Activated naive CD4-positive, alpha-beta T cell treated with anti-CD3 and anti-CD28 coated beads, Interleukin-2, amount 50 U/mL, for 24 hours (primary cell): ENCODE measurements around the gene ADAMTS17.
A peak's percentile ranks its signal among the peaks of the same experiment; 100 is the strongest.

ENCODE experiments used
- H3K27ac Mint-ChIP-seq: one replicate; pipeline ENCODE4 v1.8.0; 2021; ENCODE audit warnings: mild to moderate bottlenecking, mixed read lengths
- H3K27me3 Mint-ChIP-seq: one replicate; pipeline ENCODE4 v1.8.0; 2021; ENCODE audit warnings: mixed read lengths
- H3K36me3 Mint-ChIP-seq: one replicate; pipeline ENCODE4 v1.8.0; 2021; ENCODE audit warnings: mixed read lengths
- H3K4me1 Mint-ChIP-seq: one replicate; pipeline ENCODE4 v1.8.0; 2021; ENCODE audit warnings: mixed read lengths
- H3K4me3 Mint-ChIP-seq: one replicate; pipeline ENCODE4 v1.8.0; 2021; ENCODE audit warnings: mild to moderate bottlenecking, mixed read lengths
- H3K9me3 Mint-ChIP-seq: one replicate; pipeline ENCODE4 v1.8.0; 2021; ENCODE audit warnings: mixed read lengths

ADAMTS17 gene

GRCh38 chr15:100334015-100334414, 7.8 kb downstream of the ADAMTS17 start:
- Mint-ChIP-seq H3K9me3 (no peaks in the 10 kb centered on the region), H3K36me3 (no peaks in the 10 kb centered on the region), H3K4me3 (peak overlapping the region; percentile 3), H3K27me3 (no peaks in the 10 kb centered on the region), H3K27ac (no peak overlapping the region), H3K4me1 (peaks cover 81% of the 10 kb centered on the region)

GRCh38 chr15:100333236-100333635, 8.5 kb downstream of the ADAMTS17 start:
- H3K27ac Mint-ChIP-seq: peak overlapping the region; percentile 62
- H3K4me1 Mint-ChIP-seq: peaks cover 82% of the 10 kb centered on the region
- H3K4me3 Mint-ChIP-seq: no peak overlapping the region
- H3K27me3 Mint-ChIP-seq: no peaks in the 10 kb centered on the region
- H3K9me3 Mint-ChIP-seq: no peaks in the 10 kb centered on the region
- peaks cover 2% of the 10 kb centered on the region for H3K36me3 Mint-ChIP-seq

GRCh38 chr15:100332721-100333120, 9.1 kb downstream of the ADAMTS17 start:
- Mint-ChIP-seq H3K27ac (no peak overlapping the region), H3K4me1 (peaks cover 82% of the 10 kb centered on the region), H3K27me3 (no peaks in the 10 kb centered on the region), H3K36me3 (peaks cover 2% of the 10 kb centered on the region), H3K9me3 (no peaks in the 10 kb centered on the region), H3K4me3 (no peak overlapping the region)

- Mint-ChIP-seq H3K4me1 (peaks cover 85% of the 10 kb centered on the region), H3K4me3 (no peak overlapping the region), H3K36me3 (peaks cover 2% of the 10 kb centered on the region), H3K27me3 (no peaks in the 10 kb centered on the region), H3K9me3 (no peaks in the 10 kb centered on the region), H3K27ac (peak overlapping the region; percentile 27)
Measured at GRCh38 chr15:100332231-100332630, 9.5 kb downstream of the ADAMTS17 start.

GRCh38 chr15:100330629-100331215, 11.1 kb downstream of the ADAMTS17 start:
- Mint-ChIP-seq H3K4me1 (peaks cover 78% of the 10 kb centered on the region), H3K36me3 (peaks cover 3% of the 10 kb centered on the region), H3K4me3 (peak overlapping the region; percentile 80)

GRCh38 chr15:100330221-100330620, 11.6 kb downstream of the ADAMTS17 start:
- Mint-ChIP-seq H3K27me3 (no peaks in the 10 kb centered on the region), H3K4me1 (peaks cover 73% of the 10 kb centered on the region), H3K9me3 (no peaks in the 10 kb centered on the region), H3K27ac (no peak overlapping the region), H3K36me3 (peaks cover 7% of the 10 kb centered on the region), H3K4me3 (peak overlapping the region; percentile 80)

More at GRCh38 chr15:100330629-100331215, 11.1 kb downstream of the ADAMTS17 start:
- Mint-ChIP-seq H3K9me3 (no peaks in the 10 kb centered on the region), H3K27me3 (no peaks in the 10 kb centered on the region), H3K27ac (peak overlapping the region; percentile 59)

- no peak overlapping the region for H3K27ac Mint-ChIP-seq
Measured at GRCh38 chr15:100328796-100329195, 13.0 kb downstream of the ADAMTS17 start.

GRCh38 chr15:100318880-100319279, 22.9 kb downstream of the ADAMTS17 start:
- Mint-ChIP-seq H3K9me3 (peaks cover 9% of the 10 kb centered on the region), H3K27me3 (no peaks in the 10 kb centered on the region), H3K4me1 (no peaks in the 10 kb centered on the region), H3K27ac (no peak overlapping the region), H3K36me3 (peaks cover 35% of the 10 kb centered on the region), H3K4me3 (no peak overlapping the region)

More at GRCh38 chr15:100328796-100329195, 13.0 kb downstream of the ADAMTS17 start:
- Mint-ChIP-seq H3K27me3 (no peaks in the 10 kb centered on the region), H3K36me3 (peaks cover 7% of the 10 kb centered on the region), H3K9me3 (no peaks in the 10 kb centered on the region), H3K4me3 (no peak overlapping the region), H3K4me1 (peaks cover 59% of the 10 kb centered on the region)

- H3K9me3 Mint-ChIP-seq: no peaks in the 10 kb centered on the region
- no peaks in the 10 kb centered on the region for H3K27me3 Mint-ChIP-seq
- H3K27ac Mint-ChIP-seq: no peak overlapping the region
- no peak overlapping the region for H3K4me3 Mint-ChIP-seq
- peaks cover 31% of the 10 kb centered on the region for H3K36me3 Mint-ChIP-seq
- H3K4me1 Mint-ChIP-seq: no peaks in the 10 kb centered on the region
Measured at GRCh38 chr15:100314809-100315400, 26.9 kb downstream of the ADAMTS17 start.

- peaks cover 20% of the 10 kb centered on the region for H3K36me3 Mint-ChIP-seq
Measured at GRCh38 chr15:100311833-100312476, 29.8 kb downstream of the ADAMTS17 start.

GRCh38 chr15:100311154-100311625, 30.6 kb downstream of the ADAMTS17 start:
- Mint-ChIP-seq H3K4me3 (no peak overlapping the region), H3K36me3 (peaks cover 17% of the 10 kb centered on the region), H3K9me3 (no peaks in the 10 kb centered on the region), H3K27ac (no peak overlapping the region), H3K4me1 (no peaks in the 10 kb centered on the region), H3K27me3 (no peaks in the 10 kb centered on the region)

More at GRCh38 chr15:100311833-100312476, 29.8 kb downstream of the ADAMTS17 start:
- no peak overlapping the region for H3K4me3 Mint-ChIP-seq
- no peaks in the 10 kb centered on the region for H3K27me3 Mint-ChIP-seq
- no peak overlapping the region for H3K27ac Mint-ChIP-seq
- H3K4me1 Mint-ChIP-seq: no peaks in the 10 kb centered on the region
- H3K9me3 Mint-ChIP-seq: no peaks in the 10 kb centered on the region

- Mint-ChIP-seq H3K27ac (no peak overlapping the region), H3K27me3 (no peaks in the 10 kb centered on the region), H3K36me3 (peaks cover 17% of the 10 kb centered on the region), H3K9me3 (no peaks in the 10 kb centered on the region), H3K4me3 (no peak overlapping the region), H3K4me1 (no peaks in the 10 kb centered on the region)
Measured at GRCh38 chr15:100310513-100311153, 31.1 kb downstream of the ADAMTS17 start.

- Mint-ChIP-seq H3K36me3 (peaks cover 17% of the 10 kb centered on the region), H3K27ac (no peak overlapping the region)
Measured at GRCh38 chr15:100310041-100310405, 31.8 kb downstream of the ADAMTS17 start.

GRCh38 chr15:100309109-100310040, 32.4 kb downstream of the ADAMTS17 start:
- peaks cover 14% of the 10 kb centered on the region for H3K36me3 Mint-ChIP-seq
- H3K27me3 Mint-ChIP-seq: no peaks in the 10 kb centered on the region
- no peak overlapping the region for H3K4me3 Mint-ChIP-seq
- H3K4me1 Mint-ChIP-seq: no peaks in the 10 kb centered on the region
- no peaks in the 10 kb centered on the region for H3K9me3 Mint-ChIP-seq
- no peak overlapping the region for H3K27ac Mint-ChIP-seq

More at GRCh38 chr15:100310041-100310405, 31.8 kb downstream of the ADAMTS17 start:
- H3K9me3 Mint-ChIP-seq: no peaks in the 10 kb centered on the region
- H3K4me3 Mint-ChIP-seq: no peak overlapping the region
- no peaks in the 10 kb centered on the region for H3K4me1 Mint-ChIP-seq
- H3K27me3 Mint-ChIP-seq: no peaks in the 10 kb centered on the region

GRCh38 chr15:100308608-100309007, 33.2 kb downstream of the ADAMTS17 start:
- Mint-ChIP-seq H3K4me1 (no peaks in the 10 kb centered on the region), H3K4me3 (no peak overlapping the region), H3K36me3 (peaks cover 13% of the 10 kb centered on the region), H3K27ac (no peak overlapping the region), H3K9me3 (no peaks in the 10 kb centered on the region), H3K27me3 (no peaks in the 10 kb centered on the region)
